A549 treated with AZD9567 at 1 μM for 4 hours (cell line): ENCODE results near the gene ACER2. TPM values are rescaled to one million over a fixed set of nuclear protein-coding genes. Genes with fewer than 3 reads are reported as not detected.

Experiments
- total RNA-seq: library from RNA; stranded (reverse); fragments of 200-300 nt; extraction: Qiagen RNA extraction; gene quantifications from 5 replicates; pipeline ENCODE4 v1.2.3, GENCODE V29; 2022; ENCODE audit not compliant: insufficient read depth

ACER2 gene
- 2.4 to 4.1 TPM (median 3.3 TPM) in 5 replicates for total RNA-seq

DNA sequence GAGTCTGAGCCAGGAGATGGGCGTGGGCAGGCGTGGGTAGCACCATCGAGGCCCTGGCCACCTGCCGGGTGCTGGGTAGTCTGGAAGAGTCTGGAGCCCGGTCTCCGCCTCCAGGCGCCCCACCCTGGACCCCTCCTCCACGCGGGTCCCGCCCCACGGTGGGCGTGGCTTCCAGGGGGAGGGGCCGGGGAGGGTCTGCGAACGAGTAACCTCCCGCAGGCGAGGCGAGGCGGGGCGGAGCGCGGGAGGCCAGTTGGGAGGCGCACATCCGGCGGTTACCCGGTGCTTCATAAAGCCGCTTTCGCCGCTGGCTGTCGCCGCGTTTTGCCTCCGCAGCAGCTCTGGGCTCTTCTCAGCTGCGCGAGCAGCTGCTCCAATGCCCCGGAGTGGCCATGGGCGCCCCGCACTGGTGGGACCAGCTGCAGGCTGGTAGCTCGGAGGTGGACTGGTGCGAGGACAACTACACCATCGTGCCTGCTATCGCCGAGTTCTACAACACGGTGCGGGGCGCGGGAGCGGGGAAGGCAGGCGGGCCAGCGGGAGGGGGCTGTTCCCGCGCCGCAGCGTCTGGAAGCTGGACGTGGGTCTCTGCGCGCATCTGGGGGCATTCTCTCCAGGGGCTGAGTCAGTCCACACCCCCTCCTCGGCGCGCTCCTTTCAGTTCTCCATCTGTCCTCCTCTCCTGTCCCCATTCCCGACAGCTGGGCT, at the start of gene ACER2:
Gene ACER2 (plus strand): TSS at position 317 of the 708 bp plus-strand sequence. CDS start 76 bp downstream, at position 393.

Other genes starting within 250 kb of the ACER2 start
- gene DENND4C, start 178.3 kb upstream of the ACER2 start, total RNA-seq = 12.7 to 21.1 TPM (median 15.8 TPM) in 5 replicates
- gene RPS6, start 28.8 kb upstream of the ACER2 start, total RNA-seq = 1,671 to 2,891 TPM (median 2,768 TPM) in 5 replicates